Keratinocyte (primary cell): Measurements from ENCODE around the gene MYT1. TPM values are rescaled to one million over a fixed set of nuclear protein-coding genes. Genes with fewer than 3 reads are reported as not detected.

Experiments used
- DNase-seq: peaks from one replicate; pipeline ENCODE4 v3.0.0-alpha.2; 2011; ENCODE audit warnings: low read depth, missing footprints, low spot score
- FAIRE-seq: peaks from 2 replicates; lab custom pipeline; 2011; peaks lifted over from hg19 to GRCh38; lab: Jason Lieb, UNC
- H2AFZ ChIP-seq: 2 replicates; pipeline ENCODE4 v1.6.0; 2012; ENCODE audit warnings: low read length, control low read depth, inconsistent platforms; ENCODE audit not compliant: control insufficient read depth
- H3K27ac ChIP-seq: 2 replicates; pipeline ENCODE4 v1.5.1; 2011; ENCODE audit warnings: low read length; ENCODE audit not compliant: control insufficient read depth, insufficient read depth
- H3K27me3 ChIP-seq: 3 replicates; pipeline ENCODE4 v1.6.0; 2011; ENCODE audit warnings: low read length; ENCODE audit not compliant: control insufficient read depth, insufficient read depth; ENCODE audit errors: extremely low read depth
- H3K36me3 ChIP-seq, 2 experiments: 2 replicates in 1 of 2; 3 replicates in 1 of 2; pipeline ENCODE4 v1.5.1; 2011; ENCODE audit warnings: low read length in 2 of 2, mild to moderate bottlenecking in 1 of 2; ENCODE audit not compliant: control insufficient read depth in 2 of 2, insufficient read depth in 2 of 2; ENCODE audit errors: extremely low read depth in 1 of 2
- H3K4me1 ChIP-seq: 3 replicates; pipeline ENCODE4 v1.5.1; 2011; ENCODE audit warnings: low read length; ENCODE audit not compliant: control insufficient read depth, insufficient read depth; ENCODE audit errors: extremely low read depth
- H3K4me2 ChIP-seq: 3 replicates; pipeline ENCODE4 v1.6.0; 2011; ENCODE audit warnings: low read depth, low read length; ENCODE audit not compliant: control insufficient read depth, insufficient read depth; ENCODE audit errors: extremely low read depth
- H3K4me3 ChIP-seq, 3 experiments: fragments of 200-600 bp in 1 of 3; sonication (generic) in 1 of 3; 2 replicates in 2 of 3; 3 replicates in 1 of 3; pipeline ENCODE4 v1.5.1; 2011 to 2016; ENCODE audit warnings: low read length in 3 of 3, mild to moderate bottlenecking in 3 of 3, control low read depth in 2 of 3, inconsistent platforms in 1 of 3, low read depth in 1 of 3, mixed read lengths in 1 of 3, mixed run types in 1 of 3, moderate library complexity in 1 of 3; ENCODE audit not compliant: control insufficient read depth in 2 of 3, insufficient read depth in 2 of 3; ENCODE audit errors: extremely low read depth in 1 of 3
- H3K79me2 ChIP-seq: 2 replicates; pipeline ENCODE4 v1.6.0; 2012; ENCODE audit warnings: low read length; ENCODE audit not compliant: control insufficient read depth, insufficient read depth
- H3K9ac ChIP-seq: 3 replicates; pipeline ENCODE4 v1.6.0; 2011; ENCODE audit warnings: low read length; ENCODE audit not compliant: control insufficient read depth, insufficient read depth; ENCODE audit errors: extremely low read depth
- H3K9me1 ChIP-seq: 3 replicates; pipeline ENCODE4 v1.6.0; 2011; ENCODE audit warnings: low read length; ENCODE audit not compliant: control insufficient read depth, insufficient read depth; ENCODE audit errors: extremely low read depth
- H3K9me3 ChIP-seq: 2 replicates; pipeline ENCODE4 v1.5.1; 2012; ENCODE audit warnings: low read depth, low read length; ENCODE audit not compliant: control insufficient read depth
- H4K20me1 ChIP-seq: 3 replicates; pipeline ENCODE4 v1.6.0; 2011; ENCODE audit warnings: low read length; ENCODE audit not compliant: control insufficient read depth, insufficient read depth; ENCODE audit errors: extremely low read depth
- EZH2 ChIP-seq: IDR thresholded peaks from one replicate; pipeline ENCODE4 v1.6.1; 2012; ENCODE audit warnings: inconsistent platforms, mild to moderate bottlenecking, low read length, moderate library complexity
- dilution Hi-C: fragments of 300-500 bp; cut with MboI; formaldehyde crosslinking; loops from one replicate; pipeline ENCODE4 v1.7.0; 2020; ENCODE audit warnings: low sequenced_read_pairs; ENCODE audit not compliant: extremely low pct_ligation_motif_present
- polyA plus RNA-seq, 5 experiments: library from polyadenylated mRNA; depleted of rRNA in 3 of 5; stranded (reverse) in 3 of 5; stranded (forward) in 1 of 5; unstranded in 1 of 5; fragments of >200 nt; gene quantifications; 1 replicate in 1 of 5; 2 replicates in 3 of 5; 3 replicates in 1 of 5; pipeline versions ENCODE4 v1.2.1 to v1.2.3, GENCODE V29; 2011 to 2012; ENCODE audit warnings: missing spikeins in 2 of 5, low read depth in 1 of 5, low replicate concordance in 1 of 5
- TF ChIP-seq, protein P1 (sequence below), 3 experiments: IDR thresholded peaks in 1 of 3; conservative IDR thresholded peaks in 1 of 3; optimal IDR thresholded peaks in 1 of 3; 2 replicates in 2 of 3; 3 replicates in 1 of 3; pipeline versions ENCODE3 to v1.5.1; 2011; ENCODE audit warnings: low read length in 3 of 3, mild to moderate bottlenecking in 3 of 3, moderate library complexity in 2 of 3, control low read depth in 1 of 3, inconsistent platforms in 1 of 3; ENCODE audit not compliant: insufficient read depth in 2 of 3; ENCODE audit errors: extremely low read depth in 1 of 3

Gene MYT1
- polyA plus RNA-seq, 1 donor (not counting 4 experiments of a cell fraction or from before 2014, with no cell fraction given), result not detected

DNA sequence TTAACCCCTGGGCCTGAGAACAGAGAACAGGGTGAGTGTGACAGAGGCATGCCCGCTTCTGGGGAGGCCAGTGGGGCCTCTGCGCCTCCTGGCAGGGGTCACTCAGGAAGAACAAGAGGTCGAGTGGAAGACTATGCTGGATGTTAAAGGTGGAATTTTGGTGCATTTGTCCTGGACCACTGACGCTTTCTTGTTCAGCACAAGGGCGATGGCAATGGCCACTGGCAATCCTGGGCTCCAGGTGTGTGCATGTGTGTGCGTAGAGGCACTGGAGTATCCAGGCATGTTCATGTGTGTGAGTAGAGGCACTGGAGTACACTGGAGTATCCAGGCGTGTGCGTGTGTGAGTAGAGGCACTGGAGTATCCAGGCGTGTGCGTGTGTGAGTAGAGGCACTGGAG is 33.4 kb upstream of the MYT1 start:
- H3K27me3 ChIP-seq, result no peaks in the 10 kb centered on the region
- H3K9me1 ChIP-seq, result no peaks in the 10 kb centered on the region
- H3K79me2 ChIP-seq, result no peaks in the 10 kb centered on the region
- H3K4me1 ChIP-seq, result no peaks in the 10 kb centered on the region
- TF ChIP-seq, protein P1, sequence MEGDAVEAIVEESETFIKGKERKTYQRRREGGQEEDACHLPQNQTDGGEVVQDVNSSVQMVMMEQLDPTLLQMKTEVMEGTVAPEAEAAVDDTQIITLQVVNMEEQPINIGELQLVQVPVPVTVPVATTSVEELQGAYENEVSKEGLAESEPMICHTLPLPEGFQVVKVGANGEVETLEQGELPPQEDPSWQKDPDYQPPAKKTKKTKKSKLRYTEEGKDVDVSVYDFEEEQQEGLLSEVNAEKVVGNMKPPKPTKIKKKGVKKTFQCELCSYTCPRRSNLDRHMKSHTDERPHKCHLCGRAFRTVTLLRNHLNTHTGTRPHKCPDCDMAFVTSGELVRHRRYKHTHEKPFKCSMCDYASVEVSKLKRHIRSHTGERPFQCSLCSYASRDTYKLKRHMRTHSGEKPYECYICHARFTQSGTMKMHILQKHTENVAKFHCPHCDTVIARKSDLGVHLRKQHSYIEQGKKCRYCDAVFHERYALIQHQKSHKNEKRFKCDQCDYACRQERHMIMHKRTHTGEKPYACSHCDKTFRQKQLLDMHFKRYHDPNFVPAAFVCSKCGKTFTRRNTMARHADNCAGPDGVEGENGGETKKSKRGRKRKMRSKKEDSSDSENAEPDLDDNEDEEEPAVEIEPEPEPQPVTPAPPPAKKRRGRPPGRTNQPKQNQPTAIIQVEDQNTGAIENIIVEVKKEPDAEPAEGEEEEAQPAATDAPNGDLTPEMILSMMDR (optimal IDR thresholded peaks at IDR 0.05 in 1 of 3, IDR thresholded peaks at IDR 0.05 in 1 of 3, conservative IDR thresholded peaks at IDR 0.05 in 1 of 3; ENCODE audit: extremely low read depth in 1 of 3, insufficient read depth in 2 of 3, low read length in 3 of 3), result no peak
- no peak for TF ChIP-seq EZH2
- no peak overlapping the region for H3K4me3 ChIP-seq
- no peak overlapping the region for H3K27ac ChIP-seq
- dilution Hi-C loops, result no loop called here
- H3K9me3 ChIP-seq, result no peaks in the 10 kb centered on the region
- H3K9ac ChIP-seq, result no peak overlapping the region
- no peaks in the 10 kb centered on the region for H3K36me3 ChIP-seq
- FAIRE-seq (no peak), DNase-seq (no peak)
- no peak overlapping the region for H3K4me2 ChIP-seq
- no peak overlapping the region for H2AFZ ChIP-seq
- H4K20me1 ChIP-seq, result no peaks in the 10 kb centered on the region

DNA sequence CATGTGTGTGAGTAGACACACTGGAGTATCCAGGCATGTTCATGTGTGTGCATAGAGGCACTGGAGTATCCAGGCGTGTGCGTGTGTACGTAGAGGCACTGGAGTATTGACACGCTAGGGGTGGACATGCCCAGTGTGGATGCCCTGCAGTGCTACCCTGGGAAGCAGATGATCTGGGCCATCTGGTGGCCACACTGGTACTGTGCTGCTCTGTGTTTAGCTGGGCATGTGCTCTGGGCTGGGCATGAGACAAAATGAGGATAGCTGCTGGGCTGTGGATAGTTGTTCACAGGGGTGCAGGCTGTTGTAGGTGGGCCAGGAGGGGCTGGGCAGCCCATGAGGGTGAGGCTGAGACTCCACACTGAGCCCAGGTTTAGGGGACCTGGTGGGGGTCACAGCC is 32.8 kb upstream of the MYT1 start:
- H3K79me2 ChIP-seq, result no peaks in the 10 kb centered on the region
- H2AFZ ChIP-seq, result no peak overlapping the region
- no peak for FAIRE-seq
- H3K27ac ChIP-seq, result no peak overlapping the region
- dilution Hi-C loops, result no loop called here
- no peak overlapping the region for H3K4me2 ChIP-seq
- no peaks in the 10 kb centered on the region for H3K9me1 ChIP-seq
- no peaks in the 10 kb centered on the region for H4K20me1 ChIP-seq
- no peak overlapping the region for H3K4me3 ChIP-seq
- no peaks in the 10 kb centered on the region for H3K27me3 ChIP-seq
- no peaks in the 10 kb centered on the region for H3K36me3 ChIP-seq
- H3K9ac ChIP-seq, result no peak overlapping the region
- H3K9me3 ChIP-seq, result no peaks in the 10 kb centered on the region
- H3K4me1 ChIP-seq, result no peaks in the 10 kb centered on the region
- no peak for DNase-seq
- TF ChIP-seq, protein P1 (optimal IDR thresholded peaks at IDR 0.05 in 1 of 3, IDR thresholded peaks at IDR 0.05 in 1 of 3, conservative IDR thresholded peaks at IDR 0.05 in 1 of 3; ENCODE audit: extremely low read depth in 1 of 3, insufficient read depth in 2 of 3, low read length in 3 of 3), result peak; percentile 31 to 79 (median 67)
- no peak for TF ChIP-seq EZH2
